Cardiac muscle cell (in vitro differentiated cells and primary cell): ENCODE data around the gene STK17A. TPM values are rescaled to one million over a fixed set of nuclear protein-coding genes. Genes with fewer than 3 reads are reported as not detected.

Experiments used
- DNase-seq, 2 donors: peaks; one replicate each; pipeline versions ENCODE4 v3.0.0 to v3.0.0-alpha.2; 2010 to 2017; ENCODE audit warnings: low read depth in 1 of 2, low spot score in 1 of 2
- H3K27ac ChIP-seq: fragments of 200-600 bp; sonication (generic); 2 replicates; pipeline ENCODE4 v1.5.1; 2016
- H3K27me3 ChIP-seq: fragments of 200-600 bp; sonication (generic); 2 replicates; pipeline ENCODE4 v1.6.0; 2016; ENCODE audit warnings: control low read depth
- H3K36me3 ChIP-seq: fragments of 200-600 bp; sonication (generic); 2 replicates; pipeline ENCODE4 v1.5.1; 2016; ENCODE audit warnings: control low read depth
- H3K4me1 ChIP-seq: fragments of 200-600 bp; sonication (generic); 2 replicates; pipeline ENCODE4 v1.8.1; 2017; ENCODE audit warnings: low read depth, mild to moderate bottlenecking, mixed run types
- H3K4me3 ChIP-seq: fragments of 200-600 bp; sonication (generic); 2 replicates; pipeline ENCODE4 v1.5.1; 2016; ENCODE audit warnings: mild to moderate bottlenecking
- H3K9me3 ChIP-seq: fragments of 200-600 bp; sonication (generic); 2 replicates; pipeline ENCODE4 v1.5.1; 2017; ENCODE audit warnings: low read depth, mild to moderate bottlenecking, control low read depth
- polyA plus RNA-seq: library from polyadenylated mRNA; unstranded; fragments of >200 nt; fragmentation: Nextera tagmentation; extraction: Ambion mirVana; gene quantifications from 2 replicates; pipeline ENCODE4 v1.2.1, GENCODE V29; 2016
- total RNA-seq: library from RNA; depleted of rRNA; stranded (reverse); fragments of >200 nt; gene quantifications from 2 replicates; pipeline ENCODE4 v1.2.3, GENCODE V29; 2016
- TF ChIP-seq, protein P1 (sequence below): IDR thresholded peaks from 2 replicates; pipeline ENCODE4 v1.5.1; 2012; ENCODE audit warnings: low read depth, mild to moderate bottlenecking, low read length

Gene STK17A
- total and polyA plus RNA-seq, 2 experiments from 2014 or later = 18.0 to 30.4 TPM

DNA sequence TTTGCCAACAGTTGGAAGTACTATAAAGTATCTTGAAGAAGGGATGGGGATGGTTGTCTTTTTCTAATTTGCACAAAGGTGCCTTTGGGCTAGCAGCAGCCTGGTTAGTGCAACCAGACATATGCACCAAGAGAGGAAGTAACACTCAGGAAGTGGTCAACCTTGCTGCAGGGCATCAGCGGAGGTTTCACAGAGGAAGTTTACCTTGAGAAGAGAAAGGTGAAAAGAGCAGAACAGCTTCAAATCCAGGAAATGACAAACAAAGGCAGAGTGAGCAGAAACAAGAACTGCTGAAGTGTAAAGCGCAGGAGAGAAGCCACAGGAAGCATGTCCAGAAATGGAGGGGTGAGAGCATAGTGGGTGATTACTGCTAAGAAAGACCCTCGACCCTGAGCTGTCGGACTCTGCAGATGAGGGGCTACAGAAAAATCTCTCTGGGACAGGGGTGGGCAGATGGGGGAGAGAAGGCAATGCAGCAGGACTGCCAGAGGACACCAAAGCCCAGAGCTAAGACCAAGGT, 66.9 kb downstream of the STK17A start:
- H3K27ac ChIP-seq = no peak overlapping the region
- no peaks in the 10 kb centered on the region for H3K9me3 ChIP-seq
- H3K36me3 ChIP-seq = no peaks in the 10 kb centered on the region
- H3K27me3 ChIP-seq = no peaks in the 10 kb centered on the region
- TF ChIP-seq, protein P1, sequence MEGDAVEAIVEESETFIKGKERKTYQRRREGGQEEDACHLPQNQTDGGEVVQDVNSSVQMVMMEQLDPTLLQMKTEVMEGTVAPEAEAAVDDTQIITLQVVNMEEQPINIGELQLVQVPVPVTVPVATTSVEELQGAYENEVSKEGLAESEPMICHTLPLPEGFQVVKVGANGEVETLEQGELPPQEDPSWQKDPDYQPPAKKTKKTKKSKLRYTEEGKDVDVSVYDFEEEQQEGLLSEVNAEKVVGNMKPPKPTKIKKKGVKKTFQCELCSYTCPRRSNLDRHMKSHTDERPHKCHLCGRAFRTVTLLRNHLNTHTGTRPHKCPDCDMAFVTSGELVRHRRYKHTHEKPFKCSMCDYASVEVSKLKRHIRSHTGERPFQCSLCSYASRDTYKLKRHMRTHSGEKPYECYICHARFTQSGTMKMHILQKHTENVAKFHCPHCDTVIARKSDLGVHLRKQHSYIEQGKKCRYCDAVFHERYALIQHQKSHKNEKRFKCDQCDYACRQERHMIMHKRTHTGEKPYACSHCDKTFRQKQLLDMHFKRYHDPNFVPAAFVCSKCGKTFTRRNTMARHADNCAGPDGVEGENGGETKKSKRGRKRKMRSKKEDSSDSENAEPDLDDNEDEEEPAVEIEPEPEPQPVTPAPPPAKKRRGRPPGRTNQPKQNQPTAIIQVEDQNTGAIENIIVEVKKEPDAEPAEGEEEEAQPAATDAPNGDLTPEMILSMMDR = no peak
- no peak overlapping the region for H3K4me3 ChIP-seq
- DNase-seq = no peak
- peaks cover 23% of the 10 kb centered on the region for H3K4me1 ChIP-seq

DNA sequence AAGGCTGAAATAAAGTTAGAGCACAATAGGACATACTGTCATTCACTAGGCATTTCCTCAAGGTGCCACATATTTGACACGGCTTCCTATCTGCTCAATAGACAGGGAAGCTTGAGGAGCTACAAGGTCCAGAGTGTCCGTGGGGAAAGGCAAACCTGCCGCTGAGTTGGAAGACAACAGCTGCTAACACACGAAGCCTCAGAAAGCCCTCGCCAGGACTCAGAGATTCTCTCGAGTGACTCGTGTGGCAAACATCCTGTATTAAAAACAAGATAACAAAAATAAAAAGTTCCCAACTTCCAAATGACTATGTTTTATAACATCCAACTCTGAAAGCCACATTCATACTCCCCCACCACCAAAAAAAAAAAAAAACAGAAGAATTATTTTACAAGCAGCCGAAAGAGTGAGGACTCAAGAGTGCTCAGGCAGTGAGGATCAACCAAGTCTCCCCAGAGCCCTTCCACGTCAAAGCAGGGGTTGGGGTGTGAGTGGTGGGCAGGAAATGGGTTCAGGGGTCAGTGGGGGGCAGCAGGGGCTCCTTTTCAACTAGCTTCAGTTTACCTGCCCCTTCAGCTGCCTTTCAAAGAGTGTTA, 67.6 kb downstream of the STK17A start:
- TF ChIP-seq, protein P1 = no peak
- Histone ChIP-seq H3K4me1 (peaks cover 23% of the 10 kb centered on the region), H3K27ac (no peak overlapping the region), H3K4me3 (no peak overlapping the region), H3K36me3 (no peaks in the 10 kb centered on the region), H3K27me3 (no peaks in the 10 kb centered on the region), H3K9me3 (no peaks in the 10 kb centered on the region)
- peak in 1 of 2 donors; percentile 53 for DNase-seq

DNA sequence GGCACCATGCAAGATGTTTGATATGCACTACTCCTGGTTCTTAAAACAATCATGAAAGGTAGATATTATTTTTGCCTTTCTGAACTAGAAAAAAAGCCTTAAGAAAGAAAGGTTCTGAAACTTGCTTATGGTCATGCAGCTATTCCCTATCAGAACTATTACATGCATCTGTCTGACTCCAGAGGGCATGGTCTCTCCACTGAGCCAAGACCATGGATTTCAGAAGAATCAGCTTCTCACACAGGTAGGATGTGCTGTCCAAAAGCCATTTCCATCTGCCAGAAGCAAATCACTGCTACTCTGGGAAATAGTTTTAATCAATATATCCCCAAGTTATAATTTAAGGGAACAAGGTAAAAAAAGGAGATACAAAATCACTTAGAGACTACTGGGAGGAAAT, 69.5 kb downstream of the STK17A start:
- Histone ChIP-seq H3K36me3 (no peaks in the 10 kb centered on the region), H3K9me3 (no peaks in the 10 kb centered on the region), H3K4me3 (no peak overlapping the region), H3K4me1 (peaks cover 6% of the 10 kb centered on the region), H3K27me3 (no peaks in the 10 kb centered on the region), H3K27ac (no peak overlapping the region)
- TF ChIP-seq, protein P1 = no peak
- no peak for DNase-seq

DNA sequence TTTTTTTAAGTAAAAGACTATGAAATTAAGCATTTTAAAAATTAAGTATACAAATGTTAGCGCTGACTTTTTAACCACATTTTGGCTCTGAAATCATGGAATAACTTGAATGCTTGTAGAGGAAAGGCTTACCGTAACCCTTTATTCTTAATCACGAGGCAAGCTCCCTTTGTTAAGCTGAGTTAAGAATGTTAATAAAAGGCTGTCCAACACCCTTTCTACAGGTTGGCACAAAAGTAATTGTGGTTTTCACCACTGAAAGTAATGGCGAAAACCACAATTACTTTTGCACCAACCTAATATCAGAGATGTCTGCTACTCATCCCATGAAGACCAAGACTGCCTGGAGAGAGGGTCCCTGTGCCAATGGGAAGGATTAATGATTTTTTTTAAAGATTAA, 70.6 kb downstream of the STK17A start:
- Histone ChIP-seq H3K27ac (no peak overlapping the region), H3K4me3 (no peak overlapping the region), H3K9me3 (no peaks in the 10 kb centered on the region), H3K36me3 (no peaks in the 10 kb centered on the region), H3K27me3 (no peaks in the 10 kb centered on the region), H3K4me1 (no peaks in the 10 kb centered on the region)
- DNase-seq = no peak
- TF ChIP-seq, protein P1 = no peak

DNA sequence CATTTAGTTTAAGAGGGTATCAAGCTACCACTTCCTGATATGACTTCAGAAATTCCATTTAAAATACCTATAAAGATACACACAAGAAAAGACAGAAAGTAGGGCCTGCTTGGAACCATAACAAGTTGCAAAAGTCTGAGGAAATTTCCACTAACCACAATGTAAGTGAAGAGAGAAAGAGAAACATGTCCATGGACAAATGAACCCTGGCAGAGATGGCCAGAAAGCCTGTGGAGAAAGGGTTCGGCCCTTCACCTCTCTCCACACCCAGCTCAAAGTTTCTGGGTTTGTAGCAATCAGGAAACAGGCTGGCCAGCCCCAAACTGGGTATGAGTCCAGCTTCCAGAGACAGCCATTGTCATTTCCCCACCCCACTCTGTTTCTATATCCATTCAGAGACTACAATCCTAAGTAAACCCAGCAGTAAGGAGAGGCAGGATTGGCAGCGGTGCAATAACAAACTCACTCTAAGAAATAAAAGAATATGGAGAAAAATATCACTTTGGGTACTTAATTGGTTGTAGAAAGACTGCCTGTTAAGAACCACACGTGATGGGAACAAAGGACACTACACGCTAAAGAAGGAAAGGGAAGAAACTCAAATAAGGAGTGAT, 71.1 kb downstream of the STK17A start:
- Histone ChIP-seq H3K9me3 (no peaks in the 10 kb centered on the region), H3K27ac (no peak overlapping the region), H3K4me3 (no peak overlapping the region), H3K4me1 (no peaks in the 10 kb centered on the region), H3K27me3 (no peaks in the 10 kb centered on the region), H3K36me3 (no peaks in the 10 kb centered on the region)
- DNase-seq = no peak
- TF ChIP-seq, protein P1 = no peak
